ENCODE data around the gene EXD3. TPM values are rescaled to one million over a fixed set of nuclear protein-coding genes. Genes with fewer than 3 reads are reported as not detected.
"Not testable (repeated sequence)": the region's sequence is repeated elsewhere in the genome, so short reads cannot be mapped to it uniquely, and the experiment has no call there.

Gene EXD3
- total RNA-seq, 1 donor from 2014 or later, result 5.2 TPM

GRCh38 chr9:137410236-137410890 is 12.6 kb downstream of the EXD3 start:
- H3K36me3 Mint-ChIP-seq (ENCODE audit: low read depth); H3K27ac Mint-ChIP-seq; DNase-seq; H3K9me3 Mint-ChIP-seq; intact Hi-C loops (cut with micrococcal nuclease); H3K27me3 Mint-ChIP-seq; H3K4me1 Mint-ChIP-seq; H3K4me3 Mint-ChIP-seq: not testable (repeated sequence)

DNA sequence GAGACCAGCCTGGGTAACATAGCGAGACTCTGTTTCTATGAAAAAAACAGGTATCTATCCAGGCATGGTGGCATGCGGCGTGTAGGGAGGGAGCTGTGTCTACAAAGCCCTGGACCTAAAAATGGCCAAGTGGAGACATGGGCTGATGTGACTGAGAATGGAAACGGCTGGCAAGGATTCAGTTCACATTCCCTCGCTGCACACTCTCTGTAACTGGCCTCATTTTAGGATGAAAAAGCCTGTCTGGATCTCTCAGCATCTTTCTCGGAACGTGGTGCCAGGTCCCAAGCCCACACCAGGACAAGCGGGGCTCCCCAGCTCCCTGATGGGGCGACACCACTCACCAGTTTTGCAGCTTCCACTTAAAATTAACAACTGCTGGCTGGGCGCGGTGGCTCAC is 13.4 kb downstream of the EXD3 start:
- Mint-ChIP-seq H3K27ac (no peak overlapping the region), H3K4me3 (no peak overlapping the region), H3K9me3 (no peaks in the 10 kb centered on the region), H3K36me3 (ENCODE audit: low read depth) (no peaks in the 10 kb centered on the region), H3K27me3 (peaks cover 4% of the 10 kb centered on the region), H3K4me1 (peaks cover 6% of the 10 kb centered on the region)
- DNase-seq, result no peak
- intact Hi-C loops (cut with micrococcal nuclease), result no loop called here

- peaks cover 6% of the 10 kb centered on the region for H3K4me1 Mint-ChIP-seq
- no peak for DNase-seq
- no peaks in the 10 kb centered on the region for H3K9me3 Mint-ChIP-seq
- no peak overlapping the region for H3K27ac Mint-ChIP-seq
- peaks cover 4% of the 10 kb centered on the region for H3K27me3 Mint-ChIP-seq
- intact Hi-C loops (cut with micrococcal nuclease), result no loop called here
- H3K4me3 Mint-ChIP-seq, result no peak overlapping the region
- no peaks in the 10 kb centered on the region for H3K36me3 Mint-ChIP-seq (ENCODE audit: low read depth)
Observed at GRCh38 chr9:137408651-137409405, 14.1 kb downstream of the EXD3 start.

DNA sequence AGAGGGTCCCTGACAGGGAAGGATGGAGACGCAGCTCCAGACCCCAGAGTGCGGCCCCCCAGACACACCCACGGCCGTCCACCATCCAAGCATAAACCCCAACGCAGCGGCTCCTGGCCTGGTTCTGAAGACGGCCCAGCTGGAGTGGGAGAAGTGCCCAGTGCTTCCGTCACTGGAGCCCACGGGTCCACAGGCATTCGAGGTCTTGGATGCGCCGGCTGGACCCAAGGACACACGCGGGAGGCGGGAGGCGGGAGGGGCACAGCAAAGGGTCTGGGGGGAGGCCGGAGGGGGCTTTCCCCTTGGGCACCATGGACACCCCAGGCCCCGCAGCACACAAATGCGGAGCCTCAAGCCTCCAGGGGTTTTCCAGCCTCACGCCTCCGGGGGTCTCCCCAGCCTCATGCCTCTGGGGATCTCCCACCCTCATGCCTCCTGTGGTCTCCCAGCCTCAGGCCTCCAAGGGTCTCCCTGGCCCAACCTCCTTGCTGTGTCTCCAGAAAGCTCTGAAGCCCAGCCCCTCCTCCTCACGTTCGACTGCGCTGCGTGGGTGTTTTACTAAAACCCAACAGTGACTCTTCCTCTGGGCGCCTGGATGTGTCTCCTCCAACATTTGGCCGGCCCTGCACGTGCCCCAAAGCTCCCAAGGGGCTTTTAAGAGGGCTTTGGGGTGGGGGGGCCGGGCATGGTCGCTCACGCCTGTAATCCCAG is 15.2 kb downstream of the EXD3 start:
- Mint-ChIP-seq H3K4me3 (no peak overlapping the region), H3K9me3 (no peaks in the 10 kb centered on the region), H3K27me3 (peaks cover 4% of the 10 kb centered on the region), H3K27ac (no peak overlapping the region), H3K36me3 (ENCODE audit: low read depth) (no peaks in the 10 kb centered on the region), H3K4me1 (peaks cover 3% of the 10 kb centered on the region)
- intact Hi-C loops (cut with micrococcal nuclease), result loop anchor here (2.0 kb wide), 1 partner anchor 113 kb away; no protein-coding TSS in a partner anchor
- DNase-seq, result no peak

DNA sequence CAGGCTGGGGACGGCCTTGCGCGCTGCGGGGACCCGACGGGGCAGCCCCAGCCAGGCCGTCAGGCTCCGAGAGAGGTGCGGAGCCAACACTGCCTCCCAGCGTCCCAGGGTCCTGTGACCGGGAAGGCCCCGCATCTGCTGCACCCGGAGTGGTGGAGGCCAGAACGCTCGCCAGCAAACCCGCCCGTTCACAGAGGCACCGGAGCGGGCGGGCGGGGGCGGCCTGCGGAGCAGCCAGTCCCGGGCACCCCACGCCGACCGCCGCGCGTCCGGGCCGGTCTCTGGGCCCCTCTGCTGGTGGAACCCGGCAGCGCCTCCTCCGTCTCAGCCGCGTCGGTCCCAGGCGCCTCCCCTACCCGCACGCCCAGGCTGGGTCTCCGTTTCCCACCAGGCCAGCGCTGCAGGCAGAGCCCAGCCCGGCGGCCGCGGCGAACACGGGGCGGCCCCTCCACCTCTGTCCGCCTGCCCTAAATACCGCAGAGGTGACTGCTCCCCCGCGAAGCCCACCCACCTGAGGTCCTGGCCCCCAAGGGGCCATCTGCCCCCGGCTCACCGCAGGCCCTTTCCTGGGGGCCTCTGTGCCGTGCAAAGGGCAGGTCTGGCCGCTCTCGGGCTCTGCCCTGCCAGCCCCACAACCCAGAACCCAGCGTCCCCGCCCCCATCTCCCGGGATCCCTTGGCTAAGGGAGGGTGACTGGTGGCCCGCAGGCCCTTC is 15.9 kb downstream of the EXD3 start:
- peaks cover 3% of the 10 kb centered on the region for H3K4me1 Mint-ChIP-seq
- peaks cover 4% of the 10 kb centered on the region for H3K27me3 Mint-ChIP-seq
- H3K27ac Mint-ChIP-seq, result no peak overlapping the region
- DNase-seq, result peak; percentile 93
- intact Hi-C loops (cut with micrococcal nuclease), result loop anchor here (2.0 kb wide), 1 partner anchor 112 kb away; no protein-coding TSS in a partner anchor
- H3K4me3 Mint-ChIP-seq, result no peak overlapping the region
- no peaks in the 10 kb centered on the region for H3K9me3 Mint-ChIP-seq
- peaks cover 5% of the 10 kb centered on the region for H3K36me3 Mint-ChIP-seq (ENCODE audit: low read depth)

DNA sequence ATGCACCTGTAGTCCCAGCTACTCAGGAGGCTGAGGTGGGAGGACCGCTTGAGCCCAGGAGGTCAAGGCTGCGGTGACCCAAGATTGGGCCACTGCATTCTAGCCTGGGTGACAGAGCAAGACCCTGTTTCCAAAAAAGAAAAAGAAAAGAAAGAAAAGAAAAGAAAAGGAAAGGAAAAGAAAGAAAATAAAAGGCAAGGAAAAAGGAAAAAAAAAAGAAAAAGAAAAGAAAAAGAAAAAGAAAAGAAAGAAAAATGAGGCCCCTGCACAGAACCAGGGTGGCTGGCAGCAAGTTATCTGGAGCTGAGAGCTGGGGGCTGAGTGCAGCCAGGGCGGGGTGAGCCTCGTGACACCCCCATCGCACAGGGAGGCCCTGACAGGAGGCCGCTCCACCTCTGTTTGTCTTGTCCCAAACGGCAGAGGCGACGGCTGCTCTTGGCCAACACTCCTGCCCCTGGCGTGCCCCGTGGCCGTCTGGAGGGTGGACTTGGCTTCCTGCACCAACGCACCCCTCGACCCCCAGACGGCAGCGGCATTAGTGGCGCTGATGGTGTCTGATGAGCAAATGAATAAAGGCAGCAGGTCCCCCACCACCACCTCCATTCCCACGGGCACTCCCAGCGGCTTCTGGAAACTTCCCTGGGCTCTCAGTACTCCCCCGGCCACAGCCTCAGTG is 16.7 kb downstream of the EXD3 start:
- intact Hi-C loops (cut with micrococcal nuclease), result loop anchor here (2.0 kb wide), 1 partner anchor 111 kb away; no protein-coding TSS in a partner anchor
- Mint-ChIP-seq H3K27me3 (peaks cover 4% of the 10 kb centered on the region), H3K4me3 (peak overlapping the region; percentile 37), H3K36me3 (ENCODE audit: low read depth) (peaks cover 5% of the 10 kb centered on the region), H3K9me3 (no peaks in the 10 kb centered on the region), H3K27ac (no peak overlapping the region), H3K4me1 (peaks cover 3% of the 10 kb centered on the region)
- DNase-seq, result no peak

DNA sequence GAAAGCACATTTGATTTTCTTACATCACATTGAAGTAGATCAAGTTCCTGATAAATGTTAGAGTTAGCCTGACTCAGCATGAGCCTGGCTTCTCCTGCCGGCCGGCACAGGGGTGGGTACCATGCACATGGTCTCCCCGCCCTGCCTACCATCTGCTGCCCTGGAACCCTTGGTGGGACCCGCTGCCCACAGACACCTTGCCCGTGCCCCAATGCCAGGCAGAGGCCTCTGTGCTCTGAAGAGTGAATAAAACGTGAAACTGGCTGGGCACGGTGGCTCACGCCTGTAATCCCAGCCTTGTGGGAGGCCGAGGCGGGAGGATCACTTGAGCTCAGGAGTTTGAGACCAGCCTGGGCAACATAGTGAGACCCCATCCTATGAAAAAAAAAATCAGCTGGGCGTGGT is 17.3 kb downstream of the EXD3 start:
- H3K4me1 Mint-ChIP-seq, result peaks cover 3% of the 10 kb centered on the region
- DNase-seq, result no peak
- H3K36me3 Mint-ChIP-seq (ENCODE audit: low read depth), result peaks cover 5% of the 10 kb centered on the region
- H3K4me3 Mint-ChIP-seq, result no peak overlapping the region
- H3K27me3 Mint-ChIP-seq, result peaks cover 4% of the 10 kb centered on the region
- H3K27ac Mint-ChIP-seq, result no peak overlapping the region
- intact Hi-C loops (cut with micrococcal nuclease), result loop anchor here (2.0 kb wide), 1 partner anchor 111 kb away; no protein-coding TSS in a partner anchor
- H3K9me3 Mint-ChIP-seq, result no peaks in the 10 kb centered on the region

DNA sequence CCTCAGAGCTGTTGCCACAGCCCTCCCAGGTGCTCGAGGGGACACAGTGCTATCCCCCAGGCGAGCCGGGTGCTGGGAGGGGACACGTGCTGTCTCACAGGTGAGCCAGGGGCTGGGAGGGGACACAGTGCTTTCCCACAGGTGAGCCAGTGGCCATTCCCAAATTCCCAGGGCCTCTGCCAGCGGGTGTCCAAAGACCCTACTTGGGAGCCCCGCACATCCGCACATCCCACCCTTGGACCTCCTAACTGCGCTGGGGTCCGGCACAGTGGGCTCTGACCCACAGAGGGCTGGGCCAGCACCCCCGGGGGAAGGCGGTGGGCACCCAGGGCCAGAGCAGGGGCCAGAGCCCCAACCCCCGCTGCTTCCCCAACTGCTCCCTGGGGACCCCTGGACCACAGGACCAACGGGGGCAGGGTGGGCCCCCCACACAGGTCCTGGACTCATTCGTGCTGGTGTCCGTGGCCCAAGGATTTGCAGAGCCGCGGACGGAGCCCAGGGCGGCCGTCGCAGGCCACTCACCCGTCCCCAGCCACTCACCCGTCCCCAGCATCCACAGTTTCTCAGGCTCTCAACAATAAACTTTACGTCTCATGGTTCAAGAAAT is 17.9 kb downstream of the EXD3 start:
- no peak overlapping the region for H3K27ac Mint-ChIP-seq
- no peak overlapping the region for H3K4me3 Mint-ChIP-seq
- intact Hi-C loops (cut with micrococcal nuclease), result no loop called here

GRCh38 chr9:137403269-137403668 is 19.7 kb downstream of the EXD3 start:
- DNase-seq, result no peak
- H3K27me3 Mint-ChIP-seq, result peaks cover 4% of the 10 kb centered on the region
- intact Hi-C loops (cut with micrococcal nuclease), result no loop called here
- no peaks in the 10 kb centered on the region for H3K4me1 Mint-ChIP-seq
- no peak overlapping the region for H3K4me3 Mint-ChIP-seq
- peaks cover 5% of the 10 kb centered on the region for H3K36me3 Mint-ChIP-seq (ENCODE audit: low read depth)
- H3K9me3 Mint-ChIP-seq, result no peaks in the 10 kb centered on the region
- H3K27ac Mint-ChIP-seq, result no peak overlapping the region

More for the DNA sequence above, 17.9 kb downstream of the EXD3 start:
- no peak for DNase-seq
- Mint-ChIP-seq H3K27me3 (peaks cover 4% of the 10 kb centered on the region), H3K4me1 (peaks cover 2% of the 10 kb centered on the region), H3K36me3 (ENCODE audit: low read depth) (peaks cover 5% of the 10 kb centered on the region), H3K9me3 (no peaks in the 10 kb centered on the region)

GRCh38 chr9:137402746-137403145 is 20.2 kb downstream of the EXD3 start:
- Mint-ChIP-seq H3K4me1 (peaks cover 2% of the 10 kb centered on the region), H3K9me3 (no peaks in the 10 kb centered on the region)
- intact Hi-C loops (cut with micrococcal nuclease), result no loop called here

GRCh38 chr9:137398561-137399468 is 24.1 kb downstream of the EXD3 start:
- no peaks in the 10 kb centered on the region for H3K9me3 Mint-ChIP-seq
- no peak for DNase-seq
- no peak overlapping the region for H3K4me3 Mint-ChIP-seq
- intact Hi-C loops (cut with micrococcal nuclease), result no loop called here
- no peak overlapping the region for H3K27ac Mint-ChIP-seq
- H3K27me3 Mint-ChIP-seq, result no peaks in the 10 kb centered on the region
- H3K36me3 Mint-ChIP-seq (ENCODE audit: low read depth), result peaks cover 5% of the 10 kb centered on the region
- peaks cover 8% of the 10 kb centered on the region for H3K4me1 Mint-ChIP-seq

More at GRCh38 chr9:137402746-137403145, 20.2 kb downstream of the EXD3 start:
- H3K27ac Mint-ChIP-seq, result no peak overlapping the region
- peaks cover 4% of the 10 kb centered on the region for H3K27me3 Mint-ChIP-seq
- H3K4me3 Mint-ChIP-seq, result no peak overlapping the region
- peaks cover 5% of the 10 kb centered on the region for H3K36me3 Mint-ChIP-seq (ENCODE audit: low read depth)
- no peak for DNase-seq
